VCaP (cell line): ENCODE measurements around the gene IMPA2.
"Not testable (repeated sequence)": the region's sequence is repeated elsewhere in the genome, so short reads cannot be mapped to it uniquely, and the experiment has no call there.

Experiments used
- H3K27ac ChIP-seq: fragments of 450-650 bp; 2 replicates; pipeline ENCODE4 v1.5.1; 2017
- TF ChIP-seq, protein P1 (sequence below): fragments of 450-650 bp; conservative IDR thresholded peaks from 2 replicates; pipeline ENCODE4 v1.5.1; 2017; ENCODE audit warnings: mild to moderate bottlenecking, moderate library complexity

Gene IMPA2

DNA sequence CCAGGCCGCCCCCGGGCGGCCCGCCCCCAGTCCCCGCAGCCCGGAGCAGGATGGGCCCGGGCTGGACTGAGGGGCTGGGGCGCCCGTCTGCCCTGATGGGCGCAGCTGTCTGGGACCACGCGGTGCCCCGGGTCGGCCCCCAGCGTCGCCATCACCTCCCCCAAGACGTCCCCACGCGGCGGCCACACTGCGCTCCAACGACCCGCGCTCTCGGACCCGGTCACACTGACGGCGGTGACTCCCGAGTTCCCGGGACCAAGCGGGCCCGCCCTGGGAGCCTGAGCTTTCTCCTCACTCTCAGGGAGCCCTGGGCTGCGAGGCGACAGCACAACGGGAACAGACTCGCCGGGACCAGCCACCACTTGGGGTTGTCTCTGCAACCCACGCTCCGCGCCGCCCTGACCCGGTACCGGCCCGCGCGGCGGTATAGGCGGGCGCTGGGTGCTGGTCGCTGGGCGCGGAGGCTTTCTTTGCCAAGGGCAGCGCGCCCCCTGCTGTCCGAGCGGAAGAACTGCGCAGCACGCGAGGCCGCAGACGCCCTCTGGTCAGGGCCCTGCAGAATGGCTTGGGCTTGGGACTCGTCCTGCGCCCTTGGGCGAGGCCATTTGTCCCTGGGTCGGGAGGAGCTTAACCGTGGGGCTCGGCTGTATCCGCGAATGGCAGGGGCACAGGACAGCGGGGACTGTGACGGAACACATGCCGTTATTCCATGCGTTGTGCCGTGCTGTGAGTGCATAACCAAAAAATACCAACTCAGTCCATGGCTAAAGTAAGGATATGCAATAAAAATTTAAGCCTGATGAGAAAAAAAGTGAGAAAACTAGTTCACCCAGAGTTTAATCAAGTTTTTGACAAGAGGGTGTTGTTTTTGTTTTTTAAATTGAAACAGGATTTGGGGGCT lies 57.6 kb downstream of the IMPA2 start:
- TF ChIP-seq, protein P1, sequence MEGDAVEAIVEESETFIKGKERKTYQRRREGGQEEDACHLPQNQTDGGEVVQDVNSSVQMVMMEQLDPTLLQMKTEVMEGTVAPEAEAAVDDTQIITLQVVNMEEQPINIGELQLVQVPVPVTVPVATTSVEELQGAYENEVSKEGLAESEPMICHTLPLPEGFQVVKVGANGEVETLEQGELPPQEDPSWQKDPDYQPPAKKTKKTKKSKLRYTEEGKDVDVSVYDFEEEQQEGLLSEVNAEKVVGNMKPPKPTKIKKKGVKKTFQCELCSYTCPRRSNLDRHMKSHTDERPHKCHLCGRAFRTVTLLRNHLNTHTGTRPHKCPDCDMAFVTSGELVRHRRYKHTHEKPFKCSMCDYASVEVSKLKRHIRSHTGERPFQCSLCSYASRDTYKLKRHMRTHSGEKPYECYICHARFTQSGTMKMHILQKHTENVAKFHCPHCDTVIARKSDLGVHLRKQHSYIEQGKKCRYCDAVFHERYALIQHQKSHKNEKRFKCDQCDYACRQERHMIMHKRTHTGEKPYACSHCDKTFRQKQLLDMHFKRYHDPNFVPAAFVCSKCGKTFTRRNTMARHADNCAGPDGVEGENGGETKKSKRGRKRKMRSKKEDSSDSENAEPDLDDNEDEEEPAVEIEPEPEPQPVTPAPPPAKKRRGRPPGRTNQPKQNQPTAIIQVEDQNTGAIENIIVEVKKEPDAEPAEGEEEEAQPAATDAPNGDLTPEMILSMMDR: peak; percentile 97
- H3K27ac ChIP-seq: no peak overlapping the region

DNA sequence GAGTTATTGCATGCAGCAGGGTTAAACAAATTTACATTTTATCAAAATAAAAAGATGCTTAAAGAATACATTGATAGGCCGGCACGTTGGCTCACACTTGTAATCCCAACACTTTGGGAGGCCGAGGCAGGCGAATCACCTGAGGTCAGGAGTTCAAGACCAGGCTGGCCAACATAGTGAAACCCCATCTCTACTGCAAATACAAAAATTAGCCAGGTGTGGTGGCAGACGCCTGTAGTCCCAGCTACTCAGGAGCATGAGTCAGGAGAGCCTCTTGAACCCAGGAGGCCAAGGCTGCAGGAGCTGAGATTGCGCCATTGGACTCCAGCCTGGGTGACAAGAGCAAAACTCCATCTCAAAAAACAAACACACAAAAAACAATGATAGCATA lies 58.2 kb downstream of the IMPA2 start:
- H3K27ac ChIP-seq: not testable (repeated sequence)

DNA sequence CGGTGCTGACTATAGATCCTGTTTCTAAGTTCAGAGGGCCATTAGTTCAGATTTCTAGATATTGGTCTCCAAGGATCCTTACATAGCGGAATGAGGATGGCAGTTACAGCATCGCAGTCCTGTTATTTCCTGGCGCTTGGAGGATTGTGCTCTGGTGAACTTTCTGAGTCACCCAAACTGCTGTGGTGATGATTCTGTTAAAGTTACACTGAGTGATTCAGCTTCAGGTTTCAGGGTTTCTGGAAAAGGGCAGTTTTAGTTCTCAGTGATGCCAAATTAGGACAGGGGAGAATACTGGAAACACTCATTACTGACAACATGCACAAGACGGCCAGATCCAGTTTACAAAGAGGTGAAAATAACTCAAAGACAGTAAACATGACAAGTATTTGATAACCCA lies 60.3 kb downstream of the IMPA2 start:
- TF ChIP-seq, protein P1: no peak
- no peak overlapping the region for H3K27ac ChIP-seq

DNA sequence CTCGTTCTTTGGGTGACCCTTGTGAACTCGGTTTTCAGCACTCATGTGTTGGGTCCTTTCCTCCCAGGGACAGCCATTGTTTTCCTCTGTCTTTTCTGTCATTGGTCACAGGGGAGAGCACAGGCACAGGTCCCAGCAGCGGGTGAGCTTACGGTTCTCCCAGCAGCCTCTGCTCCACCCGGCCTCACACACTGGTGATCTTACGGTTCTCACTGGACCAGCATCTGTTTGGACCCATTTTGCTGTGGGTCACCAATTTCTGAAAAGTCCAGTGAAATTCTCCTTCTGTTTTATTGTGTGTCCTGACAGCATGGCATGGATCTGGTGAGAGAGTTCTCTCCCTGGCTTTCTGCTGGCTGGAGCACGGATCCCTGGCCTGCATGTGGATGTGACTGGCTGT lies 62.5 kb downstream of the IMPA2 start:
- no peak overlapping the region for H3K27ac ChIP-seq
- TF ChIP-seq, protein P1: no peak

DNA sequence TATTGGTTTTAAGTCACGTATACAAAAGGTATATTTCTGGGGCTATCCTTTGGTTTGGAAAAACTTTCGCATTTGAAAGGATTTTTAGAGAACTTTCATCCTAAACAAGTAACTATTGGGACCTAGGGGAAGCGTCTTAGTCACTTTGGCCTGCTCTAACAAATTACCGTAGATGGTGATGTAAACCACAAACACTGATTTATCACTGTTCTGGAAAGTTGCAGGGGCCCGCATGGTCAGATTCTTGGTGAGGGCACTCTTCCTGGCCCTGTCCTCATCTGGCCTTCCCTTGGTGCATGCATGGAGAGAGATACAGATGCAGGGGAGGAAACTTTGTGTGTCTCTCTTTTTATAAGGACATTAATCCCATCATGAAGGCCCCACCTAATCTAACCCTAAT lies 63.3 kb downstream of the IMPA2 start:
- no peak overlapping the region for H3K27ac ChIP-seq
- TF ChIP-seq, protein P1: no peak

DNA sequence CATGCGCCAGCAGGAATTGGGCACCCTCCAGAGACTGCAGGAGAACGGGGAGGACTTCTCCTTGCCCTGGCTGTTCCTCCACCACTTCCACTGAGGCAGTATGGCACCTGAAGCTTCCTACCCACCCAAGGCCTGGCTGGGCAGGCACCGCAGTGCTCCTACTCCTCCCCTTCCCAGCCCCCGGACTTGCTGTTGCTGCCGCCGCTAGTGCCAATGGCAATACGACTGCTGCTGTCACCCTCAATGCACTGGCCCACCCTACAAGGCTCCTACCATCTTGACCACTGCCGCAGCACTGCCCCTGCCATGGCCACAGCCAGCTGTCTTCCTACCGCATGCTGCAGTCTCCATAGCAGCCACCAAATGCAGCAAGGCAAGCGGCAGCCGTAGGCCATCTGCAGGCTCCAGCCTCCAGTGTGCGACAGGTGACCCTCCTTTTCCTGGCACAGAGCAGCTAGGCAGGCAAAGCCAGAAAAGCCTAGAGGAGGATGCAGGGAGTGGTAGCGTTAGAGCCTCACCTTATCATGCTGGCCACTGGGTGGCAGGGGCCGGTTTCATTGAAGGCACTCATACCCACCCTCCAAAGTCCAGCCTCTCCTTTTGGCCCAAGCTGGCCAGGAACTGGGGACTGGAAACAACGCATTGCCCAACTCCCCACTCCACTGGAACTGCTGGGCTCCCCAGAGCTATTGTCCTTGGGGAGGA lies 64.9 kb downstream of the IMPA2 start:
- TF ChIP-seq, protein P1: no peak

DNA sequence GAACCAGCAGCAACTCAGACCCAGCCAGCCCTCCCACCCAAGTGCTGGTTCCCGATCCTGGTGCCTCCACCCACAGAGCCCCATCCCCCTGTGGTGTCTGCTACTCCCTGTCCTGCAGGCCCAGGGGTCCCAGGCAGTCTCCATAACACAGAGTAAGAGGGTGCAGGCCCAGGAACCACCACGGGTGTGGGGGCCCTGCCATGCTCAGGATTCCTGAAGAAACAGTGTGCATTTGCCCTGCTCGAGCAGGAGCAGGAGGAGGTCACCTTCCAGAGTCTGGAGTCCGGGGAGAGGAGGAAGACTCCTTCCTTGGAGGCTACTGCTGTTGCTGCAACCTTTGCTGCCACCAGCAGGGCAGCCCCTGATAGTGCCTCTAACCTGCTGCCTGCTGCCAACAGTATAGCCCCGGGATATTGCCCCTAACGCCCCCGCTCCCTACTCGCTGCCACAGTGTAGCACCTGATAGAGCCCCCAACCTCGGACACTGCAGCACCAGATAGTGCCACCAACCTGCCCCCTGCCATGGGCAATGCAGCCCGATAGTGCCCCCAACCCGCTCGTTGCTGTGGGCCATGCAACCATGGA lies 65.5 kb downstream of the IMPA2 start:
- H3K27ac ChIP-seq: no peak overlapping the region
- TF ChIP-seq, protein P1: no peak

More for the DNA sequence above, 64.9 kb downstream of the IMPA2 start:
- H3K27ac ChIP-seq: no peak overlapping the region
